ENCODE data around the gene EXOC4.

EXOC4 gene

GRCh38 chr7:133957845-133958244 is 705.0 kb downstream of the EXOC4 start:
- H3K9ac ChIP-seq (ENCODE audit: low read length in 5 of 5) = no peak overlapping the region
- H3K36me3 ChIP-seq (ENCODE audit: control insufficient read depth in 5 of 5, insufficient read depth in 5 of 5, low read length in 5 of 5) = no peaks in the 10 kb centered on the region
- no peak overlapping the region for H3K27ac ChIP-seq (ENCODE audit: low read depth, low read length)
- no peak overlapping the region for H3K4me3 ChIP-seq (ENCODE audit: low read depth in 1 of 5, low read length in 5 of 5)
- H3K27me3 ChIP-seq (ENCODE audit: control insufficient read depth in 5 of 5, insufficient read depth in 4 of 5, low read length in 5 of 5) = no peaks in the 10 kb centered on the region
- no peaks in the 10 kb centered on the region for H3K9me3 ChIP-seq (ENCODE audit: control insufficient read depth in 5 of 5, low read length in 5 of 5)
- no peaks in the 10 kb centered on the region for H3K4me1 ChIP-seq (ENCODE audit: control insufficient read depth in 5 of 5, insufficient read depth in 5 of 5, low read length in 5 of 5)

GRCh38 chr7:133958822-133959221 is 705.9 kb downstream of the EXOC4 start:
- Histone ChIP-seq H3K27me3 (ENCODE audit: control insufficient read depth in 5 of 5, insufficient read depth in 4 of 5, low read length in 5 of 5) (no peaks in the 10 kb centered on the region), H3K9ac (ENCODE audit: low read length in 5 of 5) (no peak overlapping the region), H3K27ac (ENCODE audit: low read depth, low read length) (no peak overlapping the region), H3K4me3 (ENCODE audit: low read depth in 1 of 5, low read length in 5 of 5) (no peak overlapping the region), H3K36me3 (ENCODE audit: control insufficient read depth in 5 of 5, insufficient read depth in 5 of 5, low read length in 5 of 5) (no peaks in the 10 kb centered on the region), H3K9me3 (ENCODE audit: control insufficient read depth in 5 of 5, low read length in 5 of 5) (no peaks in the 10 kb centered on the region), H3K4me1 (ENCODE audit: control insufficient read depth in 5 of 5, insufficient read depth in 5 of 5, low read length in 5 of 5) (no peaks in the 10 kb centered on the region)

- no peak overlapping the region for H3K9ac ChIP-seq (ENCODE audit: low read length in 5 of 5)
- peaks cover 0 to 2% (median 0%) of the 10 kb centered on the region in 5 donors for H3K9me3 ChIP-seq (ENCODE audit: control insufficient read depth in 5 of 5, low read length in 5 of 5)
- no peaks in the 10 kb centered on the region for H3K27me3 ChIP-seq (ENCODE audit: control insufficient read depth in 5 of 5, insufficient read depth in 4 of 5, low read length in 5 of 5)
- no peaks in the 10 kb centered on the region for H3K4me1 ChIP-seq (ENCODE audit: control insufficient read depth in 5 of 5, insufficient read depth in 5 of 5, low read length in 5 of 5)
- H3K4me3 ChIP-seq (ENCODE audit: low read depth in 1 of 5, low read length in 5 of 5) = no peak overlapping the region
- H3K36me3 ChIP-seq (ENCODE audit: control insufficient read depth in 5 of 5, insufficient read depth in 5 of 5, low read length in 5 of 5) = no peaks in the 10 kb centered on the region
- H3K27ac ChIP-seq (ENCODE audit: low read depth, low read length) = no peak overlapping the region
These were observed 706.6 kb downstream of the EXOC4 start for GRCh38 chr7:133959505-133959904.

GRCh38 chr7:133961724-133962123 is 708.8 kb downstream of the EXOC4 start:
- Histone ChIP-seq H3K9me3 (ENCODE audit: control insufficient read depth in 5 of 5, low read length in 5 of 5) (peaks cover 0 to 5% (median 0%) of the 10 kb centered on the region in 5 donors), H3K27me3 (ENCODE audit: control insufficient read depth in 5 of 5, insufficient read depth in 4 of 5, low read length in 5 of 5) (no peaks in the 10 kb centered on the region), H3K9ac (ENCODE audit: low read length in 5 of 5) (no peak overlapping the region), H3K4me1 (ENCODE audit: control insufficient read depth in 5 of 5, insufficient read depth in 5 of 5, low read length in 5 of 5) (no peaks in the 10 kb centered on the region), H3K36me3 (ENCODE audit: control insufficient read depth in 5 of 5, insufficient read depth in 5 of 5, low read length in 5 of 5) (no peaks in the 10 kb centered on the region), H3K4me3 (ENCODE audit: low read depth in 1 of 5, low read length in 5 of 5) (no peak overlapping the region), H3K27ac (ENCODE audit: low read depth, low read length) (no peak overlapping the region)

GRCh38 chr7:133962646-133963045 is 709.8 kb downstream of the EXOC4 start:
- Histone ChIP-seq H3K4me1 (ENCODE audit: control insufficient read depth in 5 of 5, insufficient read depth in 5 of 5, low read length in 5 of 5) (no peaks in the 10 kb centered on the region), H3K27ac (ENCODE audit: low read depth, low read length) (no peak overlapping the region), H3K9ac (ENCODE audit: low read length in 5 of 5) (no peak overlapping the region), H3K27me3 (ENCODE audit: control insufficient read depth in 5 of 5, insufficient read depth in 4 of 5, low read length in 5 of 5) (no peaks in the 10 kb centered on the region), H3K9me3 (ENCODE audit: control insufficient read depth in 5 of 5, low read length in 5 of 5) (peaks cover 0 to 7% (median 2%) of the 10 kb centered on the region in 5 donors), H3K4me3 (ENCODE audit: low read depth in 1 of 5, low read length in 5 of 5) (no peak overlapping the region), H3K36me3 (ENCODE audit: control insufficient read depth in 5 of 5, insufficient read depth in 5 of 5, low read length in 5 of 5) (no peaks in the 10 kb centered on the region)

GRCh38 chr7:133963629-133964028 is 710.8 kb downstream of the EXOC4 start:
- H3K27me3 ChIP-seq (ENCODE audit: control insufficient read depth in 5 of 5, insufficient read depth in 4 of 5, low read length in 5 of 5) = no peaks in the 10 kb centered on the region

GRCh38 chr7:133971625-133972024 is 718.7 kb downstream of the EXOC4 start:
- peaks cover 0 to 3% (median 0%) of the 10 kb centered on the region in 5 donors for H3K9me3 ChIP-seq (ENCODE audit: control insufficient read depth in 5 of 5, low read length in 5 of 5)
- no peak overlapping the region for H3K9ac ChIP-seq (ENCODE audit: low read length in 5 of 5)
- H3K4me3 ChIP-seq (ENCODE audit: low read depth in 1 of 5, low read length in 5 of 5) = no peak overlapping the region
- no peaks in the 10 kb centered on the region for H3K27me3 ChIP-seq (ENCODE audit: control insufficient read depth in 5 of 5, insufficient read depth in 4 of 5, low read length in 5 of 5)
- H3K4me1 ChIP-seq (ENCODE audit: control insufficient read depth in 5 of 5, insufficient read depth in 5 of 5, low read length in 5 of 5) = no peaks in the 10 kb centered on the region
- no peaks in the 10 kb centered on the region for H3K36me3 ChIP-seq (ENCODE audit: control insufficient read depth in 5 of 5, insufficient read depth in 5 of 5, low read length in 5 of 5)
- H3K27ac ChIP-seq (ENCODE audit: low read depth, low read length) = no peak overlapping the region

More at GRCh38 chr7:133963629-133964028, 710.8 kb downstream of the EXOC4 start:
- Histone ChIP-seq H3K27ac (ENCODE audit: low read depth, low read length) (no peak overlapping the region), H3K4me1 (ENCODE audit: control insufficient read depth in 5 of 5, insufficient read depth in 5 of 5, low read length in 5 of 5) (no peaks in the 10 kb centered on the region), H3K36me3 (ENCODE audit: control insufficient read depth in 5 of 5, insufficient read depth in 5 of 5, low read length in 5 of 5) (no peaks in the 10 kb centered on the region), H3K4me3 (ENCODE audit: low read depth in 1 of 5, low read length in 5 of 5) (no peak overlapping the region), H3K9me3 (ENCODE audit: control insufficient read depth in 5 of 5, low read length in 5 of 5) (peaks cover 0 to 7% (median 2%) of the 10 kb centered on the region in 5 donors), H3K9ac (ENCODE audit: low read length in 5 of 5) (no peak overlapping the region)

GRCh38 chr7:133973710-133974109 is 720.8 kb downstream of the EXOC4 start:
- Histone ChIP-seq H3K27ac (ENCODE audit: low read depth, low read length) (no peak overlapping the region), H3K36me3 (ENCODE audit: control insufficient read depth in 5 of 5, insufficient read depth in 5 of 5, low read length in 5 of 5) (no peaks in the 10 kb centered on the region), H3K4me1 (ENCODE audit: control insufficient read depth in 5 of 5, insufficient read depth in 5 of 5, low read length in 5 of 5) (peaks cover 0 to 6% (median 0%) of the 10 kb centered on the region in 5 donors), H3K27me3 (ENCODE audit: control insufficient read depth in 5 of 5, insufficient read depth in 4 of 5, low read length in 5 of 5) (no peaks in the 10 kb centered on the region), H3K4me3 (ENCODE audit: low read depth in 1 of 5, low read length in 5 of 5) (no peak overlapping the region), H3K9me3 (ENCODE audit: control insufficient read depth in 5 of 5, low read length in 5 of 5) (no peaks in the 10 kb centered on the region), H3K9ac (ENCODE audit: low read length in 5 of 5) (no peak overlapping the region)

GRCh38 chr7:133975130-133975529 is 722.3 kb downstream of the EXOC4 start:
- H3K27ac ChIP-seq (ENCODE audit: low read depth, low read length) = no peak overlapping the region
- no peaks in the 10 kb centered on the region for H3K27me3 ChIP-seq (ENCODE audit: control insufficient read depth in 5 of 5, insufficient read depth in 4 of 5, low read length in 5 of 5)
- H3K9ac ChIP-seq (ENCODE audit: low read length in 5 of 5) = no peak overlapping the region
- H3K4me3 ChIP-seq (ENCODE audit: low read depth in 1 of 5, low read length in 5 of 5) = no peak overlapping the region
- no peaks in the 10 kb centered on the region for H3K9me3 ChIP-seq (ENCODE audit: control insufficient read depth in 5 of 5, low read length in 5 of 5)
- no peaks in the 10 kb centered on the region for H3K36me3 ChIP-seq (ENCODE audit: control insufficient read depth in 5 of 5, insufficient read depth in 5 of 5, low read length in 5 of 5)
- peaks cover 0 to 6% (median 0%) of the 10 kb centered on the region in 5 donors for H3K4me1 ChIP-seq (ENCODE audit: control insufficient read depth in 5 of 5, insufficient read depth in 5 of 5, low read length in 5 of 5)

GRCh38 chr7:133976140-133976539 is 723.3 kb downstream of the EXOC4 start:
- Histone ChIP-seq H3K4me3 (ENCODE audit: low read depth in 1 of 5, low read length in 5 of 5) (no peak overlapping the region), H3K27me3 (ENCODE audit: control insufficient read depth in 5 of 5, insufficient read depth in 4 of 5, low read length in 5 of 5) (no peaks in the 10 kb centered on the region), H3K27ac (ENCODE audit: low read depth, low read length) (no peak overlapping the region), H3K9me3 (ENCODE audit: control insufficient read depth in 5 of 5, low read length in 5 of 5) (no peaks in the 10 kb centered on the region), H3K36me3 (ENCODE audit: control insufficient read depth in 5 of 5, insufficient read depth in 5 of 5, low read length in 5 of 5) (no peaks in the 10 kb centered on the region), H3K9ac (ENCODE audit: low read length in 5 of 5) (no peak overlapping the region), H3K4me1 (ENCODE audit: control insufficient read depth in 5 of 5, insufficient read depth in 5 of 5, low read length in 5 of 5) (peaks cover 0 to 6% (median 0%) of the 10 kb centered on the region in 5 donors)

All from subcutaneous abdominal adipose tissue (tissue), 5 donors.